H1 (cell line): ENCODE results near the gene DYNC1I1.

Source experiments
- CHD2 ChIP-seq: IDR thresholded peaks from 2 replicates; pipeline ENCODE4 v1.6.1; 2012; ENCODE audit warnings: low read length, improper control_type of control experiment
- EP300 ChIP-seq, 2 experiments: IDR thresholded peaks; 1 replicate in 1 of 2; 2 replicates in 1 of 2; pipeline ENCODE4 v1.6.1; 2011 to 2012; ENCODE audit warnings: low read depth in 2 of 2, low read length in 2 of 2, mild to moderate bottlenecking in 2 of 2, borderline replicate concordance in 1 of 2, inconsistent platforms in 1 of 2, moderate library complexity in 1 of 2
- GABPA ChIP-seq: IDR thresholded peaks from 2 replicates; pipeline ENCODE4 v1.6.1; 2011; ENCODE audit warnings: mild to moderate bottlenecking, low read length, moderate library complexity, borderline replicate concordance; ENCODE audit not compliant: insufficient read depth
- KDM1A ChIP-seq: fragments of 200-600, 300-600 bp; sonication (generic); IDR thresholded peaks from 2 replicates; pipeline ENCODE4 v1.7.1; 2016; ENCODE audit warnings: mild to moderate bottlenecking, low read length, borderline replicate concordance
- PHF8 ChIP-seq: fragments of 200-600 bp; sonication (generic); conservative IDR thresholded peaks from 2 replicates; pipeline ENCODE4 v1.7.1; 2012; ENCODE audit warnings: low read depth, mild to moderate bottlenecking, inconsistent platforms, low read length, moderate library complexity
- POLR2A ChIP-seq, 2 experiments: IDR thresholded peaks; 1 replicate in 1 of 2; 2 replicates in 1 of 2; pipeline ENCODE4 v1.6.1; 2011; ENCODE audit warnings: low read depth in 2 of 2, low read length in 2 of 2, mild to moderate bottlenecking in 2 of 2; ENCODE audit errors: control extremely low read depth in 1 of 2
- SP1 ChIP-seq: IDR thresholded peaks from 2 replicates; pipeline ENCODE4 v1.6.1; 2011; ENCODE audit warnings: low read depth, low read length
- TCF12 ChIP-seq: IDR thresholded peaks from 2 replicates; pipeline ENCODE4 v1.6.1; 2011; ENCODE audit warnings: low read depth, mild to moderate bottlenecking, low read length
- YY1 ChIP-seq: IDR thresholded peaks from 2 replicates; pipeline ENCODE4 v1.6.1; 2011; ENCODE audit warnings: low read depth, mild to moderate bottlenecking, low read length
- TF ChIP-seq, protein P1 (sequence below), 3 experiments: IDR thresholded peaks; 1 replicate in 2 of 3; 2 replicates in 1 of 3; pipeline versions ENCODE4 v1.5.1 to v1.6.1; 2011; ENCODE audit warnings: low read length in 3 of 3, mild to moderate bottlenecking in 3 of 3, inconsistent platforms in 2 of 3, low read depth in 1 of 3, moderate library complexity in 1 of 3; ENCODE audit not compliant: insufficient read depth in 1 of 3; ENCODE audit errors: control extremely low read depth in 1 of 3

DNA sequence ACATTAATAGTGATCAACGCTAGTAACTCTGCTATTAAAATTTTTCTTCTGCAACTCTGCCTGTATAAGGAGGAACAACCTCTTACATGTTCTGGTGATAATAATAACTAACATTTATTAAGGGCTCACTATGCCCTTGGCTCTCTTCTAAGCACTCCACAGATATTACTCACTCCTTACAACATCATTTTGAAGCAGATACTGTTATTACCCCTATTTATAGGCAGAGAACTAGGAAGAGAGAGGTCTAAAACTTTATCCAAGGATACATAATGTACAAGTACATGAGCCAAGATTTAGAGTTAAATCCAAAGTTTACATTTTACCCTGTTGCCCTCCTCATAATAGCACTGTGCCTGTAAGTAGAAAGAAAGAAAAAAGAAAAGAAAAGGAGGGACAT lies 205.6 kb downstream of the DYNC1I1 start:
- TF ChIP-seq TCF12, result no peak
- no peak for TF ChIP-seq EP300 (IDR thresholded peaks at IDR 0.05; ENCODE audit: borderline replicate concordance in 1 of 2, low read depth in 2 of 2, low read length in 2 of 2)
- TF ChIP-seq, protein P1, sequence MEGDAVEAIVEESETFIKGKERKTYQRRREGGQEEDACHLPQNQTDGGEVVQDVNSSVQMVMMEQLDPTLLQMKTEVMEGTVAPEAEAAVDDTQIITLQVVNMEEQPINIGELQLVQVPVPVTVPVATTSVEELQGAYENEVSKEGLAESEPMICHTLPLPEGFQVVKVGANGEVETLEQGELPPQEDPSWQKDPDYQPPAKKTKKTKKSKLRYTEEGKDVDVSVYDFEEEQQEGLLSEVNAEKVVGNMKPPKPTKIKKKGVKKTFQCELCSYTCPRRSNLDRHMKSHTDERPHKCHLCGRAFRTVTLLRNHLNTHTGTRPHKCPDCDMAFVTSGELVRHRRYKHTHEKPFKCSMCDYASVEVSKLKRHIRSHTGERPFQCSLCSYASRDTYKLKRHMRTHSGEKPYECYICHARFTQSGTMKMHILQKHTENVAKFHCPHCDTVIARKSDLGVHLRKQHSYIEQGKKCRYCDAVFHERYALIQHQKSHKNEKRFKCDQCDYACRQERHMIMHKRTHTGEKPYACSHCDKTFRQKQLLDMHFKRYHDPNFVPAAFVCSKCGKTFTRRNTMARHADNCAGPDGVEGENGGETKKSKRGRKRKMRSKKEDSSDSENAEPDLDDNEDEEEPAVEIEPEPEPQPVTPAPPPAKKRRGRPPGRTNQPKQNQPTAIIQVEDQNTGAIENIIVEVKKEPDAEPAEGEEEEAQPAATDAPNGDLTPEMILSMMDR (IDR thresholded peaks at IDR 0.05; ENCODE audit: control extremely low read depth in 1 of 3, insufficient read depth in 1 of 3, low read depth in 1 of 3, low read length in 3 of 3), result no peak
- no peak for TF ChIP-seq KDM1A
- TF ChIP-seq PHF8, result no peak
- no peak for TF ChIP-seq CHD2
- TF ChIP-seq YY1, result no peak
- no peak for TF ChIP-seq SP1
- TF ChIP-seq POLR2A (IDR thresholded peaks at IDR 0.05; ENCODE audit: control extremely low read depth in 1 of 2, low read depth in 2 of 2, low read length in 2 of 2), result no peak
- TF ChIP-seq GABPA, result no peak
